T47D (cell line): ENCODE results near the gene TMEM30A.

Experiments used
- DNase-seq, 2 experiments: peaks; one replicate each; pipeline versions ENCODE4 v3.0.0 to v3.0.0-alpha.2; 2011 to 2012; ENCODE audit warnings: low read depth in 1 of 2, low spot score in 1 of 2
- JUND ChIP-seq: IDR thresholded peaks from 2 replicates; pipeline ENCODE4 v1.6.1; 2012; ENCODE audit warnings: low read depth
- in situ Hi-C: cut with HindIII; loops from 2 replicates; pipeline ENCODE4 v1.10.0; 2016; ENCODE audit warnings: low sequenced_read_pairs, low pct_unique_long_range_greater_than_20kb

Gene TMEM30A

GRCh38 chr6:75268121-75268987, 16.2 kb downstream of the TMEM30A start:
- DNase-seq: no peak
- TF ChIP-seq JUND: no peak
- in situ Hi-C loops: no loop called here

GRCh38 chr6:75267461-75267860, 17.1 kb downstream of the TMEM30A start:
- in situ Hi-C loops: no loop called here
- no peak for TF ChIP-seq JUND
- no peak for DNase-seq

- in situ Hi-C loops: no loop called here
- DNase-seq: peak in 1 of 2 experiments; percentile 40
- TF ChIP-seq JUND: no peak
Measured at GRCh38 chr6:75266716-75267291, 17.8 kb downstream of the TMEM30A start.

- no peak for DNase-seq
- in situ Hi-C loops: no loop called here
- no peak for TF ChIP-seq JUND
Measured at GRCh38 chr6:75263401-75263750, 21.2 kb downstream of the TMEM30A start.

- in situ Hi-C loops: no loop called here
- DNase-seq: no peak
- TF ChIP-seq JUND: no peak
Measured at GRCh38 chr6:75262716-75263400, 21.7 kb downstream of the TMEM30A start.

- in situ Hi-C loops: no loop called here
- TF ChIP-seq JUND: no peak
- DNase-seq: no peak
Measured at GRCh38 chr6:75261299-75261698, 23.3 kb downstream of the TMEM30A start.

GRCh38 chr6:75257343-75258087, 27.1 kb downstream of the TMEM30A start:
- no peak for TF ChIP-seq JUND
- in situ Hi-C loops: no loop called here
- no peak for DNase-seq

GRCh38 chr6:75250552-75250951, 34.0 kb downstream of the TMEM30A start:
- no peak for DNase-seq
- in situ Hi-C loops: no loop called here
- no peak for TF ChIP-seq JUND

- DNase-seq: no peak
- TF ChIP-seq JUND: no peak
- in situ Hi-C loops: no loop called here
Measured at GRCh38 chr6:75249837-75250236, 34.8 kb downstream of the TMEM30A start.

- no peak for DNase-seq
- in situ Hi-C loops: no loop called here
- no peak for TF ChIP-seq JUND
Measured at GRCh38 chr6:75246386-75246785, 38.2 kb downstream of the TMEM30A start.

GRCh38 chr6:75244063-75244584, 40.5 kb downstream of the TMEM30A start:
- DNase-seq: peak in 1 of 2 experiments; percentile 19
- in situ Hi-C loops: no loop called here
- no peak for TF ChIP-seq JUND

GRCh38 chr6:75243333-75244062, 41.1 kb downstream of the TMEM30A start, which contains the start of gene COX7A2:
Gene COX7A2 (minus strand): TSS chr6:75243801. CDS start chr6:75243734, 67 bp downstream.
- DNase-seq: peak; percentile 12 to 96
- peak; percentile 53; the same call in 1 of the 2 replicates for TF ChIP-seq JUND
- in situ Hi-C loops: no loop called here
